ENCODE results near the gene DHX58. TPM values are rescaled to one million over a fixed set of nuclear protein-coding genes. Genes with fewer than 3 reads are reported as not detected.

The DHX58 gene
- total RNA-seq, 2 experiments from 2014 or later: 33.5 to 35.6 TPM

- intact Hi-C loops (cut with DNase I, micrococcal nuclease): no loop called here
- peaks cover 16% of the 10 kb centered on the region for H3K4me1 ChIP-seq (ENCODE audit: insufficient read depth, low read length)
- Mint-ChIP-seq H3K27me3 (peaks cover 11% of the 10 kb centered on the region), H3K9me3 (no peaks in the 10 kb centered on the region), H3K4me1 (ENCODE audit: low read depth) (peaks cover 26% of the 10 kb centered on the region), H3K27ac (peak overlapping the region; percentile 60), H3K4me3 (no peak overlapping the region), H3K36me3 (ENCODE audit: low read depth) (no peaks in the 10 kb centered on the region)
- H3K9me3 ChIP-seq (ENCODE audit: control insufficient read depth in 1 of 2, insufficient read depth in 1 of 2, low read length in 2 of 2): no peaks in the 10 kb centered on the region
- no peak overlapping the region for H3K27ac ChIP-seq (ENCODE audit: low read depth in 1 of 2, low read length in 2 of 2)
- TF ChIP-seq CTCF (IDR thresholded peaks at IDR 0.05): no peak
- ChIA-PET POLR2A (interaction anchor here (0.8 to 1.1 kb wide), 3 partner anchors 45 to 429 kb away, joined by 3 read pairs; partner anchors contain the start of genes DNAJC7 and NKIRAS2), CTCF (interaction anchor here (1.3 kb wide), 1 partner anchor 36 kb away, joined by 4 read pairs; no protein-coding TSS in a partner anchor)
- no peaks in the 10 kb centered on the region for H3K27me3 ChIP-seq (ENCODE audit: control insufficient read depth in 1 of 2, insufficient read depth in 2 of 2, low read length in 2 of 2)
- no peak overlapping the region for H3K4me3 ChIP-seq (ENCODE audit: low read length)
- ATAC-seq (ENCODE audit: poor library complexity) (peak; percentile 33), DNase-seq (peak in 1 of 14 experiments; percentile 43)
- no peaks in the 10 kb centered on the region for H3K36me3 ChIP-seq (ENCODE audit: insufficient read depth, low read length)
These were observed 47.3 kb downstream of the DHX58 start for GRCh38 chr17:42065201-42065600.

GRCh38 chr17:42062681-42063080 lies 49.8 kb downstream of the DHX58 start:
- H3K4me3 ChIP-seq (ENCODE audit: low read length): no peak overlapping the region
- Mint-ChIP-seq H3K4me3 (no peak overlapping the region), H3K27me3 (peaks cover 15% of the 10 kb centered on the region), H3K27ac (no peak overlapping the region), H3K9me3 (no peaks in the 10 kb centered on the region), H3K36me3 (ENCODE audit: low read depth) (no peaks in the 10 kb centered on the region), H3K4me1 (ENCODE audit: low read depth) (peaks cover 26% of the 10 kb centered on the region)
- no peaks in the 10 kb centered on the region for H3K36me3 ChIP-seq (ENCODE audit: insufficient read depth, low read length)
- DNase-seq: no peak
- CTCF ChIA-PET: no interaction called here
- H3K4me1 ChIP-seq (ENCODE audit: insufficient read depth, low read length): peaks cover 16% of the 10 kb centered on the region
- no peak overlapping the region for H3K27ac ChIP-seq (ENCODE audit: low read depth in 1 of 2, low read length in 2 of 2)
- POLR2A ChIA-PET: interaction anchor here (1.4 kb wide), 1 partner anchor 9 kb away, joined by 3 read pairs; no protein-coding TSS in a partner anchor
- TF ChIP-seq CTCF (IDR thresholded peaks at IDR 0.05): no peak
- H3K27me3 ChIP-seq (ENCODE audit: control insufficient read depth in 1 of 2, insufficient read depth in 2 of 2, low read length in 2 of 2): no peaks in the 10 kb centered on the region
- H3K9me3 ChIP-seq (ENCODE audit: control insufficient read depth in 1 of 2, insufficient read depth in 1 of 2, low read length in 2 of 2): no peaks in the 10 kb centered on the region
- intact Hi-C loops (cut with DNase I, micrococcal nuclease): loop anchor here in 1 of 2 experiments (5.0 kb wide), 1 partner anchor 35 kb away; no protein-coding TSS in a partner anchor
- no peak for ATAC-seq (ENCODE audit: poor library complexity)

- H3K36me3 Mint-ChIP-seq (ENCODE audit: low read depth): no peaks in the 10 kb centered on the region
- no peak overlapping the region for H3K4me3 Mint-ChIP-seq
- Histone ChIP-seq H3K27ac (ENCODE audit: low read depth in 1 of 2, low read length in 2 of 2) (no peak overlapping the region), H3K9me3 (ENCODE audit: control insufficient read depth in 1 of 2, insufficient read depth in 1 of 2, low read length in 2 of 2) (no peaks in the 10 kb centered on the region), H3K4me1 (ENCODE audit: insufficient read depth, low read length) (peaks cover 10% of the 10 kb centered on the region), H3K4me3 (ENCODE audit: low read length) (no peak overlapping the region), H3K36me3 (ENCODE audit: insufficient read depth, low read length) (no peaks in the 10 kb centered on the region), H3K27me3 (ENCODE audit: control insufficient read depth in 1 of 2, insufficient read depth in 2 of 2, low read length in 2 of 2) (peaks cover 0 to 4% of the 10 kb centered on the region in 2 experiments)
- H3K9me3 Mint-ChIP-seq: no peaks in the 10 kb centered on the region
- DNase-seq (no peak), ATAC-seq (ENCODE audit: poor library complexity) (no peak)
- intact Hi-C loops (cut with DNase I, micrococcal nuclease): loop anchor here in 1 of 2 experiments (5.0 kb wide), 1 partner anchor 35 kb away; no protein-coding TSS in a partner anchor
- peaks cover 15% of the 10 kb centered on the region for H3K27me3 Mint-ChIP-seq
- TF ChIP-seq CTCF (IDR thresholded peaks at IDR 0.05): no peak
- H3K27ac Mint-ChIP-seq: no peak overlapping the region
- peaks cover 26% of the 10 kb centered on the region for H3K4me1 Mint-ChIP-seq (ENCODE audit: low read depth)
- POLR2A ChIA-PET: interaction anchor here (1.4 kb wide), 1 partner anchor 10 kb away, joined by 3 read pairs; no protein-coding TSS in a partner anchor
- CTCF ChIA-PET: no interaction called here
These were observed 50.6 kb downstream of the DHX58 start for GRCh38 chr17:42061646-42062487.
